Measurements from ENCODE around the gene PCSK1. TPM values are rescaled to one million over a fixed set of nuclear protein-coding genes. Genes with fewer than 3 reads are reported as not detected.

The PCSK1 gene
- total RNA-seq, 4 donors from 2014 or later = 0.14 to 0.88 TPM; not detected in 2

- DNase-seq = no peak
- no peaks in the 10 kb centered on the region for H3K36me3 ChIP-seq
- H3K27ac ChIP-seq = no peak overlapping the region
- no peak for TF ChIP-seq POLR2A (IDR thresholded peaks at IDR 0.05)
- no peak for TF ChIP-seq CTCF (IDR thresholded peaks at IDR 0.05)
- H3K9me3 ChIP-seq = no peaks in the 10 kb centered on the region
- intact Hi-C loops (cut with DNase I; ENCODE audit: low total_unique reads) = no loop called here
- H3K27me3 ChIP-seq = peaks cover 0 to 8% of the 10 kb centered on the region in 2 donors
- H3K4me3 ChIP-seq = no peak overlapping the region
- no peaks in the 10 kb centered on the region for H3K4me1 ChIP-seq
These were observed 7.1 kb upstream of the PCSK1 start for GRCh38 chr5:96440185-96440538.

DNA sequence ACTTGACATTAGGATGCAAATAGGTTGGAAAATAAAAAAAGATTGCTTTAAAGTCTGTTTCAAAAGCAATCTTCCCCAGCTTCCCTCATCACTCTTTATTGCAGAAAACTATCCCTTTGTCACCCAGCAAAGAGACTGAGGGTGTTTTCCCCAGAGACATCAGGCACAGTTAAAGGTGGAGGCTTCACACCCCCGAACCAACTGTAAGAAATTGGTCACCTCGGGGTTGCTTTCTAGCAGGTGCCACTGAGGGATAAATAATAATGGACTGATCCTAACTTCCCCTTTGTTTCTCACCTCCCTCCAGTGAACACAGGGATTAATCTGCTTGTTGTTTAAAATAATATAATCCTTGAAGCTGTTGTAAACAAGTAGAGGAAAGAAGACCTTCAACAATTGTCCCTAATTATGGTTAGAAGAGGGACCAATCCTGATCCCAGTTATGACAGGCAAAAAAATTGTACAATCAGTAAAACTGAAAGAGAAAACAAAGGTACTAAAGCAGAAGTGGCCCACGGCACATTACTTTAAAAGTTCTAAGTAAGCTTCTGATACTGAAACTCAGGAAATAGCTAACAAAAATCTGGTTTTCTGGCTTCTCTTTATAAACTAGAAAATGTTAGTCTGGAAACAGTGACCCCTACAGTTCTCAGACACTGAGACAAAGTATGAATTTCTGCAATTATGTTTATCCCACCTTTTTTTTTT lies 6.6 kb upstream of the PCSK1 start:
- DNase-seq = no peak
- no peaks in the 10 kb centered on the region for H3K4me1 ChIP-seq
- H3K4me3 ChIP-seq = no peak overlapping the region
- H3K9me3 ChIP-seq = no peaks in the 10 kb centered on the region
- intact Hi-C loops (cut with DNase I; ENCODE audit: low total_unique reads) = no loop called here
- TF ChIP-seq POLR2A (IDR thresholded peaks at IDR 0.05) (no peak), CTCF (IDR thresholded peaks at IDR 0.05) (no peak)
- H3K27ac ChIP-seq = no peak overlapping the region
- no peaks in the 10 kb centered on the region for H3K36me3 ChIP-seq
- H3K27me3 ChIP-seq = peaks cover 0 to 8% of the 10 kb centered on the region in 2 donors

DNA sequence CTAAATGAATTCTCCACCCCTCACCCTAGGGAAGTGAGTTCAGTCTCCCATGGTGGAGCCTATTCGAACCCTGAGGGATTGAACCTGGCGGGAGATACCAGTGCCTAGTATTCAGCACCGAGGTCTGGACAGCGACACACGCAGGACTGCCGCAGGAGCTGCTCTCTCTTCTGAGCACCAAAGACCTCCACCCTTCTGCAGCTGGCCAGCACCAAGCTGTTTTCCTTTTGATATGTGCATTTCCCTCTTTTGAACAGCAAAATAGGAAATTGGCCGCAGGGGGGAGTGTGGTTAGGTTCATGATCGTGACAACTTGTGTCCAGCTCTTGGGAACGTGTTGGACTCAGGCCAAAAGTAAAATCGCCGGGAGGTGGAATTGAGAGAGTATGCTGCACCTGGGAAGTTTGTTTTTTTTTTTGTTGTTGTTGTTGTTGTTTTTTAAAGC lies 1.2 kb upstream of the PCSK1 start:
- intact Hi-C loops (cut with DNase I; ENCODE audit: low total_unique reads) = no loop called here
- H3K4me3 ChIP-seq = no peak overlapping the region
- no peaks in the 10 kb centered on the region for H3K36me3 ChIP-seq
- H3K27me3 ChIP-seq = peaks cover 0 to 19% of the 10 kb centered on the region in 2 donors
- TF ChIP-seq CTCF (IDR thresholded peaks at IDR 0.05) = no peak
- TF ChIP-seq POLR2A (IDR thresholded peaks at IDR 0.05) = no peak
- H3K4me1 ChIP-seq = peaks cover 0 to 12% of the 10 kb centered on the region in 2 donors
- peak in 1 of 2 donors; percentile 26 for DNase-seq
- no peak overlapping the region for H3K27ac ChIP-seq
- H3K9me3 ChIP-seq = no peaks in the 10 kb centered on the region

DNA sequence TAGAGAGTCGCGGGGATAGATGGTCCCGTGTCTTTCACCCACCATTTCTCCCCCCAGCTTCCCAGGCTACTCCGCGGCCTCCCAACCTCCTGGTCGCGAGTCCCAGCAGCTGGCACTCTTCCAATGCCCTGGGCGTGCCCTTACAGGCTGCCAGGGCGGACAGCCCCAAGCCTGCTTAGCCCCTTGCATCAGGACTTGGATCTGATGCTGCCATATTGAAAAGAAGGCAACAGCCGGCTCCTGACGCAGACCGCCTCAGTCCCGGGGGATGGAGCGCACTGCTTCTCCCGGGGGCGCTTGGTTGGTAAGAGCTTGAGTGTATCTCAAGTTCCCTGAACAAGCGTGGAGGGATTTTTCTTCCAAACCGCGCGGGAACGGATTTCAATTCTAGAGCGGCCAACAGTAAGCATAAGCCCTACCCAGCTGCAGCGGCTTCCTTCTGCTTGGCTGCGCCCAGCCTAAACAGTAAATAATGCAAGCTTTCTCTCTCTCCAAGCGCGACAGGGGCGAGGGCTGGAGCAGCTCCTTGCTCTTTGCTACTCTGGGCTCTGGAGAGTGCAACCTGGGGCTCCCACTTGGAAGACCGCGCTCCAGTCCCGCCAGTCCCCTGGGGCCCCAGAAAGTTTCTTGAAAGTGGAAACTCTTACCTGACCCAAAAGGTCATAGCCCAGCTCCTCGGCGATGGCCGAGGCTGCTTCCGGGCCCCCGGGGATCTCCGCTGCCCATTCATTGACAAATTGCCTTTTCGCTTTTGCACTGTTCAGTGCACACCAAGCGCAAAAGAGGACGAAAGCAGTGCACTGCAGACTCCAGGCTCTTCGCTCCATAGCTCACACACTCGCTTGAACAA lies 607 bp downstream of the PCSK1 start:
- Histone ChIP-seq H3K4me3 (no peak overlapping the region), H3K9me3 (no peaks in the 10 kb centered on the region), H3K36me3 (no peaks in the 10 kb centered on the region), H3K27me3 (peaks cover 0 to 22% of the 10 kb centered on the region in 2 donors), H3K4me1 (peaks cover 0 to 12% of the 10 kb centered on the region in 2 donors), H3K27ac (no peak overlapping the region)
- intact Hi-C loops (cut with DNase I; ENCODE audit: low total_unique reads) = no loop called here
- TF ChIP-seq CTCF (IDR thresholded peaks at IDR 0.05) (no peak), POLR2A (IDR thresholded peaks at IDR 0.05) (no peak)
- no peak for DNase-seq
